ENCODE measurements around the gene NARF. TPM values are rescaled to one million over a fixed set of nuclear protein-coding genes. Genes with fewer than 3 reads are reported as not detected.
A peak's percentile ranks its signal among the peaks of the same experiment; 100 is the strongest.

NARF gene
- total RNA-seq, 3 donors from 2014 or later = 49.7 to 56.0 (median 55.9) TPM

- ATAC-seq (no peak), DNase-seq (peak in 1 of 3 donors; percentile 48)
- no peak overlapping the region for H3K4me3 ChIP-seq
- no peaks in the 10 kb centered on the region for H3K4me1 ChIP-seq (ENCODE audit: low read depth)
- H3K9me3 ChIP-seq = no peaks in the 10 kb centered on the region
- TF ChIP-seq CTCF (IDR thresholded peaks at IDR 0.05) = no peak
- no peaks in the 10 kb centered on the region for H3K36me3 ChIP-seq (ENCODE audit: low read depth)
- intact Hi-C loops (cut with DNase I, micrococcal nuclease) = no loop called here
These were observed 19.2 kb upstream of the NARF start for GRCh38 chr17:82439194-82439828.

GRCh38 chr17:82439829-82440365, 18.6 kb upstream of the NARF start:
- TF ChIP-seq CTCF (IDR thresholded peaks at IDR 0.05) = no peak
- Histone ChIP-seq H3K9me3 (no peaks in the 10 kb centered on the region), H3K4me1 (ENCODE audit: low read depth) (no peaks in the 10 kb centered on the region), H3K4me3 (no peak overlapping the region), H3K36me3 (ENCODE audit: low read depth) (no peaks in the 10 kb centered on the region)
- ATAC-seq = no peak
- peak in 1 of 3 donors; percentile 51 for DNase-seq
- intact Hi-C loops (cut with DNase I, micrococcal nuclease) = no loop called here

GRCh38 chr17:82440469-82440981, 18.0 kb upstream of the NARF start:
- Histone ChIP-seq H3K36me3 (ENCODE audit: low read depth) (no peaks in the 10 kb centered on the region), H3K4me1 (ENCODE audit: low read depth) (no peaks in the 10 kb centered on the region), H3K4me3 (no peak overlapping the region), H3K9me3 (no peaks in the 10 kb centered on the region)
- DNase-seq (peak in 2 of 3 donors; percentile 23 to 50), ATAC-seq (peak; percentile 3)
- intact Hi-C loops (cut with DNase I, micrococcal nuclease) = no loop called here
- TF ChIP-seq CTCF (IDR thresholded peaks at IDR 0.05) = no peak

GRCh38 chr17:82440991-82441627, 17.4 kb upstream of the NARF start:
- H3K9me3 ChIP-seq = no peaks in the 10 kb centered on the region
- no peaks in the 10 kb centered on the region for H3K36me3 ChIP-seq (ENCODE audit: low read depth)
- ATAC-seq (peak; percentile 6), DNase-seq (peak in 2 of 3 donors; percentile 25 to 68)
- TF ChIP-seq CTCF (IDR thresholded peaks at IDR 0.05) = no peak
- intact Hi-C loops (cut with DNase I, micrococcal nuclease) = no loop called here
- H3K4me1 ChIP-seq (ENCODE audit: low read depth) = no peaks in the 10 kb centered on the region
- no peak overlapping the region for H3K4me3 ChIP-seq

- no peak for TF ChIP-seq CTCF (IDR thresholded peaks at IDR 0.05)
- Histone ChIP-seq H3K4me1 (ENCODE audit: low read depth) (no peaks in the 10 kb centered on the region), H3K9me3 (no peaks in the 10 kb centered on the region), H3K4me3 (no peak overlapping the region), H3K36me3 (ENCODE audit: low read depth) (no peaks in the 10 kb centered on the region)
- DNase-seq (peak in 1 of 3 donors; percentile 64), ATAC-seq (peak; percentile 8)
- intact Hi-C loops (cut with DNase I, micrococcal nuclease) = no loop called here
These were observed 16.7 kb upstream of the NARF start for GRCh38 chr17:82441691-82442487.

All from mucosa of descending colon (tissue), 3 donors.